Measurements from ENCODE around the gene CASKIN1. TPM values are rescaled to one million over a fixed set of nuclear protein-coding genes. Genes with fewer than 3 reads are reported as not detected.
"Not testable (repeated sequence)": the region's sequence is repeated elsewhere in the genome, so short reads cannot be mapped to it uniquely, and the experiment has no call there.

CASKIN1 gene
- total RNA-seq, 1 experiment from 2014 or later = 4.2 TPM

DNA sequence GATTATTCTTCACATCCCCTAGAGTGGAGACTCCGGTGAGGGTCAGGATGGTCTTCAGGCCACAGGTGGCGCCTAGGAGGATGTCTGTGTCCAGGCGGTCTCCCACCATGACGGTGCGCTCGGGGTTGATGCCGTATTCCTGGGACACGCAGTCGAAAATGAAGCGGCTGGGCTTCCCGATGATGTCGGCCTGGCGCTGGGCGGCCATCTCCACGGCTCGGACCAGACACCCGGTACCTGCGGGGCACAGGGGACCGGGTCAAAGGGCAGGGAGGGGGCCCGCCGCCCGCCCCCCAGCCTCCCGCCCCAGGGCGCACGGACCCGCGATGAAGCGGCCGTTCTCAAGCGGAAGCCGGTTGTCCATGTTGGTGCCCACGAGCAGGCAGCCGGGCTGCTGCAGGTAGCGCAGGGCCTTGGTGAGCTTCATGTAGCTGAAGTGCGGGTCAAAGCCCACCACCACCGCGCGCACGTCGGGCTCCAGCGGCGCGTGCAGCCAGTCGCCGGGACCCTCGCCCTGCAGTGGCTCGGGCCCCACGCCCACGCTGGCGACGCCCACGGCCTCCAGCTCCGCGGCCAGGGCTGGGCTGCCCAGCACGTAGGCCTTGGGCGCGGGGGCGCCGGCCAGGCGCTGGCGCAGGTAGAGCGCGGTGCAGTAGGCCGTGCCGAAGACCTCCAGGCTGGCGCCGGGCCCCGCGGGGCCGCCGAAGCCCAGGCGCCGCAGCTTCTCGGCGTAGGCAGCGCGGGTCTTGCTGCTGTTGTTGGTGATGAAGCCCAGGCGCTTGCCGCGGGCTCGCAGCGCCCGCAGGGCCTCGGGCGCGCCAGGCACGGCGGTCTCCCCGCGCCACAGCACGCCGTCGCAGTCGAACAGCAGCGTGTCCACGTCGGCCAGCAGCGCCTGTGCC, 17.7 kb upstream of the CASKIN1 start:
- in situ Hi-C loops (cut with HindIII; ENCODE audit: low sequenced_read_pairs) = no loop called here
- DNase-seq (ENCODE audit: low spot score) = no peak

DNA sequence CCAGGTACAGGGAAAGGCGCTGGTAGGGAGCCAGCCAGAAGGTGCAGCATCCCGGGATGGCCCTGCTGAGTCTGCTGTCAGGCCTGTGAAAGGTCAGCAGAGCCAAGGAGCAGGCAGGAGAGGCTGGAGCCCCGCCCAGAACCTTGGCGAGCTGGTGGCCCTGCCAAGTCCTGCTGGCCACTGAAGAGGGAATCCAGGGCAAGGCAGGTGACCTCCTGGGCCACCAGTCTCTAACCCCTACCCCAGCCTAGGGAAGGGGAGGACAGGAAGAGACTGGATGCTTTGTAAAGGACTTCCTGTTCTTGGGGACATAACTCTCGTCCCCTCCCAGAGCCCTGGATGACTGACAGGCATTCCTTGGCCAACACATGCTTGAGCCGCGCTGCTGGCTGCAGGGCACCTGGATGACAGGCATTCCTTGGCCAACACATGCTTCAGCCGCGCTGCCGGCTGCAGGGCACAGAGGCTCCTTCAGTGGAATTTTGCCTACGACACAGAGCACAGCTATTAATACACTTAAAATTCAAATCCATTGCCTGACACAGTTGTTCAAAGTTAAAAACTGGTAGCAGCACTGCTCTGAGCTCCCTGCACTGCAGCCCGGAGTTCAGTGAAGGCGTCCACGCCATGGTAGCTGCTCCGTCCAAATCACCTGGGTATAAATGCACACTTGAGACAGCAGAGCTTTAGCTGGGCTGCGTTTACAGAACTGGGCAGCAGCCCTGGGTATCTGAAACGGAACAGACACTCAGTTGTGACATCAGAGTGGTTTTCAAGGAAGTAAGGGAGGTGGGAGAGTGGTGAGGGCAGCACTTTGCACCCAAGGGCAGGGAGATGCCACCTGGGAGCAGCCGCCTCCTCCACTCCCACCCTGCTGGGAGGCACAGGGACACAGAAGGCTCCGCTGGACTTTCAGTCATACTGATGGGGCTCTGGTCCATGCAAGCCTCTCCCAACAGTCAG, 16.2 kb upstream of the CASKIN1 start:
- DNase-seq (ENCODE audit: low spot score) = peak; percentile 82
- in situ Hi-C loops (cut with HindIII; ENCODE audit: low sequenced_read_pairs) = no loop called here

DNA sequence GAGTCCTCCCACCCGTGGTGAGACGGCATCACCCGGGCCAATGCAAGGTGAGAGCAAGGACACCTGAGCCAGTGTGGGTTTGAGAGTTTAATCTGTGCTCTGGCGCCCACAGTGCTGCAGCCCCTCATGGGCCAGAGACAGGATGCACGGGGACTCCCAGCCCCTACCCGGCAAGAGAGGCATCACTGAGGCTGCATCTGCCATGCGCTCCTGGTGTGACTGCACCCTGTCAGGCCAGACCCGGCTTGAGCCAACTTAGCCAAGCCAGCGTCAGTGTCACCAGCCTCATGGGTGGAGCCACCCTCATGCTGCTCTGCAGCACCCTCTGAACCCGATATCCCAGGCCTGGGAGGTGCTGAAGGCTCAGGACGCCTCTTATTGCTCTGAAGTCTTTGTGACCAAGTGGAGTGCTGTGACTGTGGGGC, 15.5 kb upstream of the CASKIN1 start:
- no peak for DNase-seq (ENCODE audit: low spot score)
- in situ Hi-C loops (cut with HindIII; ENCODE audit: low sequenced_read_pairs) = no loop called here

DNA sequence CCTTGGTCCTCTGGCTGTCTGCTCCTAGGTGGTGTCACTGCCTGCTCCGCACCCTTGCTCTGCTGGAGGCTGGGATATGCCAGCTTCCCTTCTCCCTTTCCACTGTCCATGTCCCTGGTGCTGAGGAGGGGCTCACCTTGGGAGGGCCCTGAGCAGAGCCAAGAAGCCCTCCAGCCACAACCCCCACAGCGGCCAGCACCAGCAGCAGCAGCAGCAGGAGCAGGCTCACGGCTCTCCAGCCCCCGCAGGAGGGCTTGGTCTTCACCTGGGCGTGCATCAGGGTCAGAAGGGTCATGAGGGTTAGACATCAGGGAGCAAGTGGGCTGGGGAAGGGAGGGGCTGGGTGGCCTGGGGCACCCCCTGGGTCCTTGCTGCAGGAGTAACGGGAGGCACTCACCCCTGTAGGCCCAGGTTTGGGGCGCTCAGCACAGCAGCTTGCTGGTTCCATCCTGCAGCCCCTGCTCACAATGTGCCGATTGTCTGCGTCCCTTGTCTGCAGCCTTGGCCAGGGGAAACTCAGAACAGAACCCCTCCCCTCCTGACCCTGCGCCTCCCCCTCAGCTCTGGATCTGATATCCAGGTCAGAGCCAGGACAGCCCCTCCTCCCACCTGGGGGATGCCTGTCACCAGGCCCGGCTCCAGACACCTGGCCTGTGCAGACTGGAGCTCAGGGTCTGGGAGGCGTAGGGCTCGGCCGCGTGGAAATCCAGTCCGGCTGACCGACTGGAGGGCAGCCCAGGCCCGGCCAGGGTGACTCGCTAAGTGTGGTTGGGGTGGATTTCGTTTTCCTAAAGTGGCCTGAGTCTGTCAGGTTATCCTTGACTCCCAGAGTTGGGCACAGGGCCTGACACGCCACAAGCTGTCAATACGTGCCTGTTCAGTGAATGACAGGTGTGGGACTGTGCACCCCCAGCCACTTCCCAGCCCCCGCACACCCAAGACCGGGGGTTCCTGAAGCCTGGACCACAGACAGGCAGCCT, 14.3 kb upstream of the CASKIN1 start, which contains the start of gene BRICD5:
Gene BRICD5, minus strand, starts transcription at position 478 of the 980 bp plus-strand sequence. Its CDS starts 30 bp downstream, at position 448.
- in situ Hi-C loops (cut with HindIII; ENCODE audit: low sequenced_read_pairs) = no loop called here
- DNase-seq (ENCODE audit: low spot score) = no peak

DNA sequence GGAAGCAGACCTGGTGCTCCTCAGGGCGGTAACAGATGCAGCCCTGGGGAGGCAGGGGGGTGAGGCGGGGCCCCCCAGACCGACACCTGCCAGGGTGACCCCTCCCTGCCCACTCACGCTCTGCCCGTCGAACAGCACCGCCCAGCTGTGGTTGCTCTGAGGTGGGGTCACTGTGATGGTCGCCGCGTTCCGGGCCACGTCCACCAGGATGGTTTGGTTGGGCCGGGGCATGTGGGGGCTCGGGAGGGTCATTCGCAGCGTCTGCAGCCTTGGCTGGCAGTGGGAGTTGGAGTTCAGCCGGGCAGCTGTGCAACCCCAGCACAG, 13.6 kb upstream of the CASKIN1 start:
- in situ Hi-C loops (cut with HindIII; ENCODE audit: low sequenced_read_pairs) = no loop called here
- no peak for DNase-seq (ENCODE audit: low spot score)

DNA sequence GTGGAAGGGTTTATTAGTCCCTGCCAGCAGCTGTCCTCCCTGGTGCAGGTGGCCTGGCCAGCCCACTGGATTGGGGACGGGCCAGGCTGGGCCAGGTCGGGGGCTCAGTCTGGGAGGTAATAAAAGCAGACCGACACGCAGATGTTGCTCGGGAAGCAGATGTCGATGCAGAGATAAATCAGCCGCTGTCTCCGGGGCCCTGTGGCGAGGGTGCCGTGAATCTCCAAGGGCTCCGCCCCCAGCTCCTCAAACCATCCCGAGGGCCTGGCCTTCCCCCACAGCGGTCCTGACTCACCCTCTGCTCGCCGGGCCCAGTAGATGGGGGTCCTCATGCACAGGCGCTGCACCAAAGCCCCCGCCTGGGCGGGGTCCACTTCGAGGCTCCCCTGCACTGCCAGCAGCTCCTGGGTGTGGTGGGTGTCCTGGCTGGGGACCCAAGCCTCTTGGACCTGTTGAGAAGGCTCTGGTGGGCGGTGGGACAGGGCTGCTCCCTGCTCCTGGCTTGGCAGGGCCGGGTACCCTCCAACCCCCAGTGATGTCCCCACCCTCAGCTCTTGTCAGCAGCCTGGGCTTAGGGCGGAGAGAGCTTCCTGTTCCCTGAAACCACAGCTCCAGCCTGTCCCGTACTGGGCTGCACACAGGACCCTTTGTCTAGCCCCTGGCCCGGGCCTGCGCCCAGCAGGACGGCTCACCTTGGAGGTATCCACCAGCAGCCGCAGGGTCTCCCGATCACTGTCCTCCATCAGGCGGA, 13.0 kb upstream of the CASKIN1 start:
- DNase-seq (ENCODE audit: low spot score) = no peak
- in situ Hi-C loops (cut with HindIII; ENCODE audit: low sequenced_read_pairs) = no loop called here

DNA sequence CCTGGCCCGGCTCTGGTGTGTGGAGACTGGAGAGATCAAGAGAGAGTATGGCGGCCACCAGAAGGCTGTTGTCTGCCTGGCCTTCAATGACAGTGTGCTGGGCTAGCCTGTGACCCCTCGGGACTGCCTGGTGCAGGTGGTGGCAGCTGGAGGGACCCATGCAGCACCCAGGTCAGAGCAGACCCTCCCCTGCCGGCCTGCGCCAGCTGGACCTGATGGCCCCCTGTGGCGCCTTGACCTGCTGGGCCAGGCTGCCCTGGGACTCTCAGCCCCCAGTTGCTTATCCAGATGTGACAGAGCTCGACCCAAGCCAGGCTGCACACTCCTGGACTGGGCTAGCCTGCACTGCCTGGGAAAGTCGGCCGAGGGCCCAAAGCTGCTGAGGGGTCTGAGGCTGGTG, 12.4 kb upstream of the CASKIN1 start:
- DNase-seq (ENCODE audit: low spot score) = no peak
- in situ Hi-C loops (cut with HindIII; ENCODE audit: low sequenced_read_pairs) = no loop called here

DNA sequence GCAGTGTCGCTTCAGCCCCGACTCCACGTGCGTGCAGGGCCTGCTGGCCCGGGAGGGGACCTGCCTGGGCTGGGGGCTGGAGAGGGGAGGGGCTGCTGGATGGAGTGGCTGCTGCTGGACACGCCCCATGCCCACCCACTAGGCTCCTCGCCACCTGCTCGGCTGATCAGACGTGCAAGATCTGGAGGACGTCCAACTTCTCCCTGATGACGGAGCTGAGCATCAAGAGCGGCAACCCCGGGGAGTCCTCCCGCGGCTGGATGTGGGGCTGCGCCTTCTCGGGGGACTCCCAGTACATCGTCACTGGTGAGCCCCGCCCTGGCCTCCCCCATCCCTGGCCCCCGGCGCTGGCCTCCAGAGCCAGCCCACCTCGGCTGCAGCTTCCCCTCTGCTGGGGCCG, 11.9 kb upstream of the CASKIN1 start:
- in situ Hi-C loops (cut with HindIII; ENCODE audit: low sequenced_read_pairs) = no loop called here
- no peak for DNase-seq (ENCODE audit: low spot score)

DNA sequence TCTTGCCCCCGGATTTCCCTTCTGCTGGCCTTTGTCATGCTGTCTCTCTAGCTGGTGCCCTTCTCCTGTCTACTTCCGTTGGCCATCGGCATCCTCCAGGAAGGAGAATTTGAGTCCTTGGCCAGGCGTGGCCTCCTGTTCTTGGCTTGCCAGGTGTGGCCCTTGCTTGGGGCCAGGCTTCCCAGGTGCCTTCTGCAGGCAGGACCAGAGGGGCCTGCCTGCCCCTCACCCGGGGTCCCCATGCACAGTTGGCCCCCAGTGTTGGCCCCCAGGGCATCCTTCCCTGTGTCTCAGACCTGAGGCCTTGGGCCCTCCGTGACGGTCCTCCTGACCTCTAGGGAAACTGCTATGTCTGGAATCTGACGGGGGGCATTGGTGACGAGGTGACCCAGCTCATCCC, 11.5 kb upstream of the CASKIN1 start:
- in situ Hi-C loops (cut with HindIII; ENCODE audit: low sequenced_read_pairs) = no loop called here
- DNase-seq (ENCODE audit: low spot score) = no peak

DNA sequence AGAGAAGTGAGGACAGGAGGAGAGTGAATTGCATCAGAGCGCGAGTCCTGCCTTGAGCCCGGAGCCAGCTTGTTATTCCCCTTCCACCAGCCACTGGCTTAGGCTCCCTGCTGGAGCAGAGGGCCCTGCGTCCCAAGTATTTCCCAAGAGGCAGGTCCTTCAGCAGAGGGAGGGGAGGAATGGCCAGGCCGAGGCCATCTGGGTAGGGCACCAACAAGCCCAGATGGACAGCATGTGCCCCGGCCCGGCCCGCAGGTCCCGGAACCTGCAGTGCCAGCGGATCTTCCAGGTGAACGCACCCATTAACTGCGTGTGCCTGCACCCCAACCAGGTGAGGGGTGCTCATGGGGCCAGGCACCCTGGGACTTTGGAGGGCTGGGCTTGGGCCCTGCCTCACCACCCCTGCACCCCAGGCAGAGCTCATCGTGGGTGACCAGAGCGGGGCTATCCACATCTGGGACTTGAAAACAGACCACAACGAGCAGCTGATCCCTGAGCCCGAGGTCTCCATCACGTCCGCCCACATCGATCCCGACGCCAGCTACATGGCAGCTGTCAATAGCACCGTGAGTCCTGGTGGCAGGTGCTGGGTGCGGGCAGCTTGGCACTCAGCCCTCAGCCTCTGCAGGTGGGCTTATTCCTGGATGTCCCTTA, 10.5 kb upstream of the CASKIN1 start:
- DNase-seq (ENCODE audit: low spot score) = peak; percentile 47
- in situ Hi-C loops (cut with HindIII; ENCODE audit: low sequenced_read_pairs) = no loop called here

DNA sequence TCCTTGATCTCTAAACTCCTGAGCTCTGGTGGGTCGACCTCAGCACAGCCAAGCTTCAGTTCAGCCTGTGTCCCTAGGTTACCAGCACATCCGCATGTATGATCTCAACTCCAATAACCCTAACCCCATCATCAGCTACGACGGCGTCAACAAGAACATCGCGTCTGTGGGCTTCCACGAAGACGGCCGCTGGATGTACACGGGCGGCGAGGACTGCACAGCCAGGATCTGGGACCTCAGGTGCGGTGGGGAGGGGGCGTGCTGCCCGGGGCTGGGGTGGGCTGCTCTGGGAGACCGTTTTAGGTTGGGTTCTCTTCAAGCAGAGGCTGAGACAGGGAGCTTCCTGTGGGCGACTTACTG, 10.0 kb upstream of the CASKIN1 start:
- in situ Hi-C loops (cut with HindIII; ENCODE audit: low sequenced_read_pairs) = no loop called here
- DNase-seq (ENCODE audit: low spot score) = no peak

DNA sequence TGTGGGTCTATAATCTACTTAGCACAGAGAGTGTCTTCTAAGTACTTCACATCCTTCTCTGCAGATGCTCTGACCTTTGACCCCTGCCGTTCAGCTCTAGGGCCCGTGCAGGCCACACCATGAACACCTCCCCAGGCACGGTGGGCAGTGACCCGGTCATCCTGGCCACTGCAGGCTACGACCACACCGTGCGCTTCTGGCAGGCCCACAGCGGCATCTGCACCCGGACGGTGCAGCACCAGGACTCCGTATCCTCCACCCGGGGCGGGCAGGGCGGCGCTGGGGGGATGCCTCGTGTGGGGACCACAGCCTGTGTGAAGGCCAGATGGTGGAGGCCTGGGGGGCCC, 9.5 kb upstream of the CASKIN1 start:
- in situ Hi-C loops (cut with HindIII; ENCODE audit: low sequenced_read_pairs) = no loop called here
- no peak for DNase-seq (ENCODE audit: low spot score)

DNA sequence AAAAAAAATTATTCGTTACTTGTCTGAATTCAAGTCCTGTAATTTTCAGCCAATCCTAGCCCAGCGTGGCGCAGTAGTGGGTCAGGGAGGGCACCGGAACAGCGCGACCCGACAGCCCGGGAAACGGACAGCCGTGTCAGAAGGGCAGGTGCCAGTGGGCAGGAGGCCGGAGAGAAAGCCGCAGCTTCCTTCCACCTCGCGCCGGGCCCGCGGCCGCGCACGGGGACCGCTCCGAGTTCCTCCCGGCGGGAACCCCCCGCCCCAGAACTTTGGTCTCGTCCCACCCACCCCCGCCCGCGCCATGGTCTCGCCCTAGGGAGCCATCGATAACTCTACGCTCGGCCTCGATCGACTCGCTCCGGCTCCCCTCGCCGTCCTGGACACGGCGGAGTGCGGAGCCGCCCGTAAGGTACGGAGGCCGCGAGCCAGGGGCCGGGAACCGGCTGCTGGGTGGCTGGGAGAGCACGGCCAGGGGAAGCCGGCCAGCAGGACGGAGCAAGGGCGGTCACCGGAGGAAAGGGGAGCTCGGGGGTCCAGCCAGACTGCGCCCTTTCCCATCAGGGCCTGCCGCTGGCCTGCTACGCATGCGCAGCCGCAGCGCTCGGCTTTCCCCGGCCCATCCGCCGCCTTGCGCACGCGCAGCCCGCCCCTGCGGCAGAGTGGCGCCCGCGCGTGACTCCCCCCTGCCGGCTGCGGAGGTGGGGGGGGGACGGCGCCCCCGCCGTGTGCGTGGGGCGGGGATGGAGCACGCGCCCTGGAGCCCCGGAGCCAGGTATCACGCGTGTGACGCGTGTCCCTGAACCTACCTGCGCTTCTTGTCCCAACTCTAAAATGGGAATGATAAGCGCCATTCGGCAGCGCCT, 8.9 kb upstream of the CASKIN1 start, which contains the start of gene MLST8:
Gene MLST8, plus strand, starts transcription at position 351 of the 863 bp plus-strand sequence. CDS start 632 bp downstream, outside the sequence.
- DNase-seq (ENCODE audit: low spot score) = peak; percentile 84
- in situ Hi-C loops (cut with HindIII; ENCODE audit: low sequenced_read_pairs) = no loop called here

DNA sequence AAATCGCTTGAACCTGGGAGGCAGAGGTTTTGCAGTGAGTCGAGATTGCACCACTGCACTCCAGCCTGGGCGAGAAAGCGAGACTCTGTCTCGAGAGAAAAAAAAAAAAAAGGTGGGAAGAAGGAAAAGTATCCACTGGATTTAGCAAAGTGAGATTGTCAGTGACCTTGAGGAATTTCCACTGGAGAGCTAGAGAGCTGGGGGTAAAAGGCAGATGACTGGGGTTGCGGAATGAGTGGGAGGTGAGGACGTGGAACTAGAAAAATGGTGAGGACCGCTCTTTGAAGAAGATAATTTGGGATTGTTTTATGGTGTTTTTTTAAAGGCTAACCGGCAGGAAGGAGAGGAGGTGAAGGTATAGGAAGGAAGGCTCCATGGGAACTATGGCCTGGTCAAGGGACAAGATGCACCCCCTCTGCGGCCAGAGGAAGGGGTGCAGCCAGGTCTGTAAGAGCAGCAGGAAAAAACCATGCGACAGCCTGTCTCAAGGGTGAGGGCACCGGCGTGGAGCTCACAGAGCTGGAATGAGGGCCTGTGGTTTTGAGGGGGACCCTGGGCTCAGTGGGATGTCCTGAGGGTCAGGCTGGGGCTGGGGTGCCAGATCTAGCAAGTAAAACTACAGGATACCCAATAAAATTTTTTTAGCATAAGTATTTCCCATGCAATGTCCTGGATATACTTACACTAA, 8.2 kb upstream of the CASKIN1 start:
- in situ Hi-C loops (cut with HindIII; ENCODE audit: low sequenced_read_pairs) = no loop called here

DNA sequence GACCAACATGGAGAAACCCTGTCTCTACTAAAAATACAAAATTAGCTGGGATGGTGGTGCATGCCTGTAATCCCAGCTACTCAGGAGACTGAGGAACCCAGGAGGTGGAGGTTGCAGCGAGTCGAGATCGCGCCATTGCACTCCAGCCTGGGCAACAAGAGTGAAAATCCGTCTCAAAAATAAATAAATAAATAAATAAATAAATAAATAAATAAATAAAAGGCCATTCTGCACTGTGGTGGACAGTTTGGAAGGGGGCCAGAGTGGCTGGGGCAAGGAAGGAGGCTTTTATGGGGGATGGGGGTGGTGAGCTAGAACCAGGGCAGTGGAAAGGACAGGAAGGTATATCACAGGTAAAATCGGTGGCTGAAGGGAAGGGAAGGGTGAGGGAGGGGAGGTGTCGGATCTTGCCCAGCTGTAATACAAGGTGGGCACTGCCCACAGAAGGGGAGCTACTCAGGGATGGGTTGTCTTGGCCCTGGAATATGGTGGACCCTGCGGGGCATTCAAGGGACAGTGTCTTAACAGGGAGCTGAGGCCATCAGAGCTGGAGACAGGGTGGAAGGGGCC, 6.8 kb upstream of the CASKIN1 start:
- DNase-seq (ENCODE audit: low spot score); in situ Hi-C loops (cut with HindIII; ENCODE audit: low sequenced_read_pairs): not testable (repeated sequence)

More for the DNA sequence above, 8.2 kb upstream of the CASKIN1 start:
- DNase-seq (ENCODE audit: low spot score) = no peak

DNA sequence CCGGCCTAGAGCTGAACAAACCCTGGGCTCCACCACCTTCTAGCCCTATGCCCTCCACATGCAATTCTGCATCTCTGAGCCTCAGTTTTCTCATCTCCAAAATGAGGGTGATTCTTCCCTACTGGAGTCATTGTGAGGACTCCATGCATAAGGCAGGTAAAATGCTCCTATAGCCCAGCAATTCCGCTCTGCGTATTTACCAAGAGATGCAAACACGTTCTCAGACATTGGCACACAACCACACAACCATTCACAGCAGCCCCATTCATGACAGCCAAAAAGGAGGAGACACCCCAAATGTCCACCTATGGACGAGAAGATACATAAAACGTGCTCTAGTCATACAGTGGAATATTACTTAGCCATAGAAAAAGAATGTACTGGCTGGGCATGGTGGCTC, 3.9 kb upstream of the CASKIN1 start:
- in situ Hi-C loops (cut with HindIII; ENCODE audit: low sequenced_read_pairs) = no loop called here

More for the DNA sequence above, 3.9 kb upstream of the CASKIN1 start:
- no peak for DNase-seq (ENCODE audit: low spot score)

Measured in G401 (cell line).